GM18858 (cell line): ENCODE results near the gene DMRTC2.

Experiments
- ATAC-seq: cut with Tn5 transposase; IDR thresholded peaks from one replicate; pipeline ENCODE4 v1.9.1; 2021; ENCODE audit not compliant: unreplicated experiment

The DMRTC2 gene

DNA sequence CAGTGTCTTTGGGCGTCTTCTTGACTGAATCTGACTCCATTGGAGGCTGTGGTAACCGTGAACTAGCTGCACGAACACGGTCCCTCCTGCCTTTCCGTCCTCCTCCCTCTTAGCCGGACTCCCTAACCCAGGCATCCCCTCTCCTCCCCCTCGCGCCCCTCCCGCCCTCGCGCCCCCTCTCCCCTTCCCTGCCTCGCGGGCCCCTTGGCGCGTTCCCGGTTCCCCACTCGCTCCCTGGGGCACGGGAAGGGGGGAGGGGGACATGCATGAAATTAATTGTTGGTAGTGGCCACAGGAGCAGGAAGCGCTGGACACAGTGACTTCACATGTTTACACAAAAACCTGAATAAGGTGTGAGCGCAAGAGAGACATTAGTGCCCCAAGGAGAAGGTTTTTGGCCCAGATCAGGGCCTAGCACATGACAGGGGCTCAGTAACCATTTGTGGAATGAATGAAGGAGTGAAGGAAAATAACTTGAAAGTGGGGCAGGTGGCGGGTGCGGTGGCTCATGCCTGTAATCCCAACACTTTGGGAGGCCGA, 279 bp downstream of the DMRTC2 start:
- ATAC-seq = no peak

DNA sequence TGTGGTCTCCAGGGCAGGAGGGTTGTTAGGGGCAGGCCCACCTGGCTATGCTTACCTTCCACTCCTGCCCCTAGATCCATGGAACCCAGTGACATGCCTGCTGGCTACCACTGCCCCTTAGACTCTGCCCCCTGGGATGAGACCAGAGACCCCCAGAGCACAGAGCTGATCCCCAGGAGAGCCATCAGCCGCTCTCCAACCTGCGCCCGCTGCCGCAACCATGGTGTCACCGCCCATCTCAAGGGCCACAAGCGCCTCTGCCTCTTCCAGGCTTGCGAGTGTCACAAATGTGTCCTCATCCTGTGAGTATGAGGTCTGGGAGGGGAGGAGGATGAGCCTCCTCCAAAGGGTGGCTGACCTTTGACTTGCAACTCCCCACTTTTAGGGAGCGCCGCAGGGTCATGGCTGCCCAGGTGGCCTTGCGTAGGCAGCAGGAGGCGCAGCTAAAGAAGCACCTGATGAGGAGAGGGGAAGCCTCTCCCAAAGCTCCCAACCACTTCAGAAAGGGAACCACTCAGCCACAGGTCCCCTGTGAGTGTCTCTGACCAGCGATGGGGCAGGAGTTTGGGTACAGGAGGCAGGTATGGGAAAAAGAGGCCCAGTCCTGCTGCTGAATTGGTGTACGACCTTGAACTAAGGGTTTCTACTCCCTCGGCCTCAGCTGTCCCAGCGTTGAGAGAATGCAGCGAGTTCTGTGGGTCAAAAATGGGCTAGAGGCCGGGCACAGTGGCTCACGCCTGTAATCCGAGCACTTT, 2.7 kb downstream of the DMRTC2 start:
- ATAC-seq = no peak

DNA sequence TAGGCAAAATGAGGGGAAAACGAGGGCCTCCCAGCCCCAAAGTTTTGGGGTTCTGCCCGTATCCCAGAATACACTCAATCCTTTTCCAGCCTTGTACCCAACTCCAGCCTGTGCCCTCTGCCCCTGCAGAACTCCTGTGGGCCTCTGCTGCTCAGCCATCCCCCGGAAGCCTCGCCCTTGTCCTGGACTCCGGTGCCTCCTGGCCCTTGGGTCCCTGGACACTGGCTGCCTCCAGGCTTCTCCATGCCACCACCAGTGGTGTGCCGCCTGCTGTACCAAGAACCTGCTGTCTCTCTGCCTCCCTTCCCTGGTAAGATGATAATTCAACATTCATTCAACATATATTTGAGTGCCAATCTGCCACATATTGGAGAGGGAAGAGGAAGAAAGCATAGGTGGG, 3.8 kb downstream of the DMRTC2 start:
- ATAC-seq = no peak

DNA sequence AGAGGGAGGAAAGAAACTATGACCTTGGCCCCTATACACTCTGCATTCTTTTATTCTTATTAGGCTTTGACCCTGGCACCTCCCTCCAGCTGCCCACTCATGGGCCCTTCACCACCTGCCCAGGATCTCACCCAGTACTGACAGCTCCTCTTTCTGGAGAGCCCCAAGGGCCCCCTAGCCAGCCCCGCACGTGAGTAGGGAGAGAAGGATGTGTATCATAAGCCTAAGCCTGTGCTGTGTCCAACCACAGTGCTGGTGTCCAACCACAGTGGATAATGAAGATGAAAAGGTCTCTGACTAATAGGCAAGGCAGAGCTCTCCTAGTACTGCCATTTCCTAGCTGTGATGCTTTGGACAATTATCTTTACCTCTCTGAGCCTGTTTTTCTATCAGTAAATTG, 4.2 kb downstream of the DMRTC2 start:
- no peak for ATAC-seq

DNA sequence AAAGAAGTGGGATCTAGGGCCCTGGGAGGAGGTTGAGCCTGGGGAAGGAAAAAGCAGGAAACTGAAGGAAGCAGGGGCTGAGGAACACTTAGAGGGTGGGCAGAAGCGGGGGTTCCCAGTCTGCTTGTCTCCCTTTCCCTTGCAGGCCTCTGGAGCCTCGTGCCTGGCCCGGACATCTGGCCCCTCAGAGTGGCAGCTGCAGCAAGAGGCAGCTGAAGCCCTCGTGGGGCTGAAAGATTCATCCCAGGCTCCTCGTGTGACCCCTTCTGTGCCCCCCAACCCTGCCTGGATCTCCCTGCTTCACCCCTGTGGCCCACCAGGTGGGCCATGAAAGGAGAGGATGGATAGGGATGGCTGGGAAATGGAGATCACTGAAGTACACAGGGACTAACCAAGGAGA, 5.5 kb downstream of the DMRTC2 start:
- no peak for ATAC-seq

DNA sequence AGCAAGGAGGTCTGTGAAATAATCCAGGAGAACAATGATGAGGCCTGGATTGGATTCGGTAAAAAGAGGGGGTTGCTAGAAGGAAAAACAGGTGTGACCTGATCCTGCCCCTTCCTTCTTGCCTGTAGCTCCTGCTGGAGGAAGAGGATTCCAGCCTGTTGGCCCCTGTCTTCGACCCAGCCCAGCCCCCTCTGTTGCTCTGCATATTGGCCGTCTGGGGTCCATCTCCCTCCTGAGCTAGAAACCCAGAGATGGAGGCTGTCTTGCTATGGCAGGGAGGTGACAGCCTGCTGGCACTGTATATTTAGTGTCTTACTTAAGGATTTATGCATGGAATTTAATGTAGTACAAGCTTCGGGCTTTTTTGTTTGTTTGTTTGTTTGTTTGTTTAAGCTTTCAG, 6.6 kb downstream of the DMRTC2 start:
- ATAC-seq = no peak

DNA sequence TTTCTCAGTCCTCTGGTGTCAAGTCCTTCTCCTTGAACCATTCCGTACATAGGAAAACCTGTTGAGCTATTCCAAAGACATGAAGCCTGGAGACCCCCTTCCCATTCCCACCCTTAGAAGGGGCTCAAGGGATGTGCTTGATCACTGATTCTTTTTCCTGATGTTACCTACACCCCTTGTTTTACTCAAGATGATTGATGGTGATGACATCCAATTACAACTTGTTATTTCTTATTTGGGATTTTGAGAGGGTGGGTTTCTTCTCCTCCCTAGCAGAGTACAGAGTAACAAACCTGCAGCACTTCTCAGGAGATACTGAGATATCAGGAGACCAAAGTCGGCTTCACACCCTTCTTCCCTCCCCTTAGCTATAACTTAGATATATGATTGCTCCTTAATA, 8.5 kb downstream of the DMRTC2 start:
- ATAC-seq = no peak

DNA sequence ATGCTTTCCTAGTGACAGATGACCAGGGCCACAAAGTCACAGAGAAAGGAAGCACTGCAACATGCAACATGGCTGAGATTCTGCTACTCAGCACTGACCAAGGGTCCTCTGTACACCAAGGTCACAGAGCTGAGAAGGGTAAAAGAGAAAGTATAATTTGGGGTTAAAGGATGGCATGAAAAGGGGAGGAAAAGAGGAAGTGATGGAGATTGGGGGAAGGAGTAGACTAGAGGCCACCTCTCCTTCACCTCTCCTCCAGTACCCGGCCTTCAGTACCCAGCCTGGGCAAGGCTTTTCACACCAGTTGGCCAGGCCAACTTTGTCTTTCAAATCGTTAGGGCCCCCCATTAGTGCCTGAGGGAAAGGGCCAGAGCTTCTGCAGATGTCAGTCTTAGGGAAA, 8.9 kb downstream of the DMRTC2 start:
- no peak for ATAC-seq

DNA sequence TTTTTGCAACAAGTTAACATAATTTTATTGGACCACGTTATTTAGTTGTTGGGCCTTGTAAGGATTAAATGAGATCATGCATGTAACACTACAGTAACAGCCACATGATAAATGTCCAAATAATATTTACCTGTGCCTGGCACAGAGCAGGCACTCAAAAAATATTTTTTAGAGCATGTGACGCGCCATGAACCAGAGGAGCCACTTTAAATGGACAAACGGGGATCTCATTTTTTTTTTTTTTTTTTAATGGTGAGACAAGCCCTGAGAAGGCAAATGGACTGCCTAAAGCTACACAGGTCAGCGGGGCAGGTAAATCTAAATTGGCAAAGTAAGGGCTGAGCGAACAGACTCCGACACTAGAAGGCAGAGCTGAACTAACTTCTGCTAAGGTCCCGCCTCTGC, 14.4 kb downstream of the DMRTC2 start:
- no peak for ATAC-seq

DNA sequence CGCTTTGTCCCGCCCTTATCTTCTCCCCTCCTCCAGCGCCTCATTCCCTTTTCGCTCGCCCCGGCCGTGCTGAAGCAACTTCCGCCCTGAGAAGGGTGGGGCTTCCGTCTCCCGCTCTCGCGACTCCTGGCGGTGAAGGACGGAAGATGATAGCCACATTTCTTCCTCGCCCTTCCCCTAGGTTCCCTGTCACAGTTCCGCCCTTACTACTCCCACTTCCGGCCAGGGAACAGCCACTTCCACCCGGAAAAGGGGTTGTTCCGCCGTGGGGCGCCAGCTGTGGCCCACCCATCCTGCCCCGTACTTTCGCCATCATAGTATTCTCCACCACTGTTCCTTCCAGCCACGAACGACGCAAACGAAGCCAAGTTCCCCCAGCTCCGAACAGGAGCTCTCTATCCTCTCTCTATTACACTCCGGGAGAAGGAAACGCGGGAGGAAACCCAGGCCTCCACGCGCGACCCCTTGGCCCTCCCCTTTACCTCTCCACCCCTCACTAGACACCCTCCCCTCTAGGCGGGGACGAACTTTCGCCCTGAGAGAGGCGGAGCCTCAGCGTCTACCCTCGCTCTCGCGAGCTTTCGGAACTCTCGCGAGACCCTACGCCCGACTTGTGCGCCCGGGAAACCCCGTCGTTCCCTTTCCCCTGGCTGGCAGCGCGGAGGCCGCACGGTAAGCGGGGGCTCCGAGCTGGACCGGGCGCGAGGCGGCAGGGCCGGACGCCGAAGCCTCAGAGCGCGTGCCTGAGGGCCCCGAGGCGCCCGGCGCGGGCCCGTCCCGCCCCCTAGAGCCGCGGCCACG, 15.0 kb downstream of the DMRTC2 start, which contains the start of gene RPS19:
TSS of gene RPS19 (plus strand) at position 638 of the 801 bp plus-strand sequence. CDS start 520 bp downstream, outside the sequence.
- peak; percentile 69 for ATAC-seq

DNA sequence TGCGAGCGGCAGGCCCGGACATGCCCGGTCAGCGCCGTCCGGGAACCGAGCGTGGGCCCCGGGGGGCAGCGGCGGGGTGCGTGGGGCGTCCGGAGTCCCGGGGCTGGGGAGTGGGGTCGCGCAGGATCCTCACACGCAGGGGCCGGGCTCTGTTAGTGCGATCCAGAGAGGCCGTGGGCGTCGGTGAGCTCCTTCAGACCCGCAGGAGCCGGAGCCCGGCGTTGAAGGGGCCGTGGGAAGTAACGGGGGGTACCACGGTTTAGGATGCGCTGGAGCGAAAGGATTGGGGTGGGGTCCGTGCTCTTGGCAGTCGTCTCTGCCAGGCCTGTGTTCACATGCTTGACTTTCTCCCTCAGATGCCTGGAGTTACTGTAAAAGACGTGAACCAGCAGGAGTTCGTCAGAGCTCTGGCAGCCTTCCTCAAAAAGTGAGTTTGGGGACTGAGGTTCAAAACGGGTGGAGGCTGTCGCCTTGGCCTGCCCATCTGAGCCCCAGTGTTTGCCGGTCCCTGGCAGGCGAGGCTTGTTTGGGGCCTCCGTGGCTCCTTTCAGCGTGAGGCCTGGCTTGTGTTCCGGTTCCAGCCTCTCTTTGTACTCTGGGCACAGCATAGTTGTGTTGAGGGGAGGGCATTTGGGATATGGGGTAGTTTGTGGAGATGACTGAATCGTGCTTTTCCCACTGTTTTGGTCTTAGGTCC, 15.7 kb downstream of the DMRTC2 start:
- peak; percentile 20 for ATAC-seq

DNA sequence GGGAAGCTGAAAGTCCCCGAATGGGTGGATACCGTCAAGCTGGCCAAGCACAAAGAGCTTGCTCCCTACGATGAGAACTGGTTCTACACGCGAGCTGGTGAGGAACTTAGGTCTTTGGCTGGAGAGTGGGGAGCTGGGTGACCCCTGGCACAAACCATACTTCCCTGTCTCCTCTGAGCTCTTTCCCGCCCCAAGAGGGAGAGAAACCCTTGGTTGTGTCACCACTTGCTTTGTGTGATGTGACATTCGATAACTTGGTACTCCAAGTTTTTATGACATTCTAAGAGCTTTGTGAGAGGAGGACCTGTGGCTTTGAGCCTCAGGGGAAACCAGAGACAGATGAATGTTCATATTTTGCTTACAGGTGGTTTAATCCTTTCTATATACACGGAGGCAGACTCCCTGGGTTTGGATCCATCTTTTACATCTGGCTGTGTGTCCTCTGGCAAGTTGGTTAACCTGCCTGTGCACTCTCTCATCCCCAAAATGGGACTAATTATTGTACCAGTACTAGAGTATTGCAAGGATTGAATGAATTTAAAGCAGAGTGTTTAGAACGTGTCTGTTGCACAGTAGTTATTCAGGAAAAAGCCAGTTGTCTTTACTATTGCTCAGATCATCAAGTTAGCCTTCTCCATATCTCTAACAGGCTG, 16.4 kb downstream of the DMRTC2 start:
- no peak for ATAC-seq

DNA sequence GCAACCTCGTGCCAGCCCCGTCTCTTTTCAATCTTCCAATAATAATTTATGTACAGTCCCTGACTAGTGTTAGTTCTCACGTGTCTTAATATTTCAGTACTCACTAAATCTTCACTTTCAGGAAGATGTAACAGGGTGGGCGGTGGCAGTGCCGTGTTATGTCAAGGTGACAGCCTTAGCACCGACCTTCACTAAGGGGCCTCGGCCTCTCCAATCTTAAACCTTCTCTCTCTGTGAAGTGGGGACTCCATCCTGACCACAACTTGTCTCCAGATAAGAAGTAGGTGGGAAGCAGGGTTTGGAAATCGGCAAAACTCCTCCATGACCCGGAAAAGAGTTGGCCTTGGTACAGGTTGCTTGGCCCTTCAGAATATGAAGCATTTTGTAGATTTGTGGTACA, 17.0 kb downstream of the DMRTC2 start:
- no peak for ATAC-seq

DNA sequence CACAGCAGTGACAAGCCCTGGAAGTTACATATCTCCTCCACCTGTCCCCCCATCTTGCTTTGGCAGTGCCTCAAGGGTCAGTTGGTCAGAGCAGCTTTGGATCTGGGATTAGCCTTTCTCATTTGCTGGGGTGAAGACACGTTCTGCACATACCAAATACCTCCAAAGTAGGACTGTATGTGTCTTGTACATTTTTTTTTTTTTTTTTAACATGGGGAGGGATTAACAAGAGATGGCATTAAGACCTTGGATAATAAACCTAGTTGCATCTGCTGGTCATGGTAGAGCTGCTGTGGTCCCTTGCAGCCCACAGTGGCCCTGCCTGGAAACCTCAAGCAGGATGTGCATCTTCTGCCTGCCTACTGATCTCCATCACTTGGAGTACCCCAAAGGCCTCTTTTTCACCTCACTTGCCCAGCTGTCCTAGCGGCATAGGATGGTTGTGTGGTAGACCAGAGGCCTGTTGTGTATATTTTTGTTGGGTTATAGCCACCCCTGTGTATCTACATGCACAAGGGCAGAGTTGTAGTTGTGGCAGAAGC, 17.7 kb downstream of the DMRTC2 start:
- no peak for ATAC-seq

DNA sequence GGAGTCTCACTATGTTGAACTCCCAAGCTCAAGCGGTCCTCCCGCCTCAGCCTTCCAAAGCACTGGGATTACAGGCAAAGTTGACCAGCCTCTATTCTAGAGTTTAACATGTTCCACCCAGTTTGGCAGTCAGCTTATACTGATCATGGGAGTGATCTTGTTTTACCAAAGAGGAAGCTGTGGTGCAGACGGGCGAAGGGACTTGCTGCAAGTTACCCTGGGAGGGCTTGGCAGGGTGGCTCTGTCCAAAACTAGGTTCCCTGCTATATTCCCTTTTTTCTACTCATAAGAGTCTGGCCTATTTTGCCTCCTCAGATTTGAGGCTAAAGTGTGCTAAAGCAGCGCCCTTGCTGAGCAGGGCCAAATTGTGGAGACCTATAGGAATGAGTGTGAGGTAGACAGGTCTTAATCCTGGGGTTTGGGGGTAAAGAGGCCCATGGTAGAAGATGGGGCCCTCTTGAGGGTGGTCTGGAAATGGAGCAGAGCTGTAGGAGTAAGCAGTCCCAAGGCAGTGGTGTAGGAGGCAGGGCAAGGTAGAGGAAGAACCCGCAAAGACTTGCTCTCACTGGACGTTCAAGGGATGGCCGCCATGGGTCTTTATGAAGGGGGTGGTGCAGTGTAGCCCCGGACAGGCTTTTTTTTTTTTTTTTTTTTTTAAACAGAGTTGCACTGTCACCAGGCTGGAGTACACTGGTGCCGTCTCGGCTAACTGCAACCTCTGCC, 18.5 kb downstream of the DMRTC2 start:
- ATAC-seq = no peak

DNA sequence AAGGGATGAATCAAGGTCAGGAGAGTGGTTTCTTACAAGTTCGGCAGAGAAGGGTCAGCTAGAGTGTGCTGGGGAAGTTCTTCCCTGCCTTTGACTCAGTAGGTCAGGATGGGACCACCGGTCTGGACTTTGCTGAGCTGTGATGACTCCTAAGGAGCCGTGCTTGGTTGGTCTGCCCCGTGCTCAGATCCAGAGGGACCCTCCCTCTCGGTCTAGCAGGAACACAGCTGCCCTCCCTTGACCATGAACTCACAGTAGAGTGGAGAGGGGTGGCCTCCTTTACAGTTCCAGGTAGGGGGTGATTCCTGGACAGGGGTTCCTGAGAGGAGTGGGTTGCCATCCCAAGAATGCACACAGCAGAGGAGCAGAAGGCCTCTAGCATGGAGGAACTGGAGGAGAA, 19.5 kb downstream of the DMRTC2 start:
- ATAC-seq = no peak

DNA sequence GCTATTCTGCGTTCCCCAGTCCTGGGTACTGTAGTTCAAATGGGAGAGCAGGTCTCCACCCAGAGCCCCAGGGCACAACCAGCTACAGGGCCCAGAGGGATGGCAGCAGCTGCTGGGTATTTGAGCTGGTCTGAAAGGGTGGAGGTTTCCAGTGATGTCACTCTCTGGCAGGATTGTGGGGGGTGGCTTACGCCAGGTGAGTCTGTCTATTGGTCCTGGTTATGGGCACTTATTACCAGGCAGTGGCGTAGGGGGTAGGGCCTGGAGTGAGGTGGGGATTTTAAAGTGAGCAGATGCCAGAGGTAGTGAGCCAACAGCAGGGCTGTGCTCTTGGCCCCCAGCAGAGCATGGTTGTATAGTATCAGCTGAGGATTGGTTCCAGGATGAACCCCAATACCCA, 21.4 kb downstream of the DMRTC2 start:
- ATAC-seq = no peak

DNA sequence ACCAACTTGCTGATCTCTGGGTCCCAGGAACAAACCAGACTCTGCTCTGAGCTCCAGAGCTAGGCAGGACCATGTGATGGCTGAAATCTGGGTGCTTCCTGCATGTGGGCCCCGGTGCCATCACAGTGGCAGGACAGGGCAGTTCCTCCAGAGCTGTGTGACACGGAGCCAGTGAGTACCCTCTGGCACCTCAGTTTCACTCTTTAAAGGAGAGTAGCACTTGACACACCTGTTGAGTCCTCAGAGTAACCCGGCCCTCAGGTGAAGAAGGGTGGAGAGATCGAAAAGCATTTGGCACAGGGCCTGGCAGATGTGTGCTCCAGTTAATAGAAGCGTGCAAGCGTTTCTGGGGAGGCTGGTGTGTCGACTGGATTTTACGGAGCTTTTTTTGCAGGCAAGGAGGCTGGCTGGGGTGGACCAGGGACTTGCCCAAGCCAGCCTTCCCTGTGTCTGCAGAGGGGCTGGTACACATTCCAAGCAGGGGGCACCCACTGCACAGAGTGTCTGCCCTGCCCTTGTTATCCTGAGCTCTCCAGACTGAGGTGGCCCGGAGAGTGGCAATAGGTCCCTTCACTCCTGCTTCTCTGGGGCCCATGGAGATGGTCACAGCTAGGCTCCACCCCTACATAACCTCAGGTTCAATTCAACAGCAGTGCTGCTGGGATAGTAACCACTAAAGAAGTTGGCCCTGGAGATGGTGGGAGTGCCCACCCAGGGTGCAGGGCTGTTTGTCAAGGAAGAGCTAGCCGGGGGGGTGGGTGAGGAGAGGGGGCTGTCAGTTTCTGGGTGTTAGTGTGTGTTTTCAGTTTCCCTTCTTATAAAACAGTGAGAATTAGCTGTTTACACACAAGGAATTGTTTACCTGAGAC, 23.5 kb downstream of the DMRTC2 start:
- no peak for ATAC-seq

DNA sequence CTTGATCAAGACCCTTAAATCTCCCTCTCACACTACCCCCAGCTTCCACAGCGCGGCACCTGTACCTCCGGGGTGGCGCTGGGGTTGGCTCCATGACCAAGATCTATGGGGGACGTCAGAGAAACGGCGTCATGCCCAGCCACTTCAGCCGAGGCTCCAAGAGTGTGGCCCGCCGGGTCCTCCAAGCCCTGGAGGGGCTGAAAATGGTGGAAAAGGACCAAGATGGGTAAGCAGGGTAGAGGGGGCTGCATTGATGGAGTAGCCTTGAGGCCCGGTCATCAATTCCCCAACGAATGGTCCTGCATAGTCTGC, 24.1 kb downstream of the DMRTC2 start:
- no peak for ATAC-seq
